HG02798 (cell line): ENCODE data around the gene KAZN.

Experiments
- ATAC-seq: cut with Tn5 transposase; IDR thresholded peaks from one replicate; pipeline ENCODE4 v1.9.1; 2021; ENCODE audit warnings: mild to moderate bottlenecking; ENCODE audit not compliant: unreplicated experiment, poor library complexity

KAZN gene

DNA sequence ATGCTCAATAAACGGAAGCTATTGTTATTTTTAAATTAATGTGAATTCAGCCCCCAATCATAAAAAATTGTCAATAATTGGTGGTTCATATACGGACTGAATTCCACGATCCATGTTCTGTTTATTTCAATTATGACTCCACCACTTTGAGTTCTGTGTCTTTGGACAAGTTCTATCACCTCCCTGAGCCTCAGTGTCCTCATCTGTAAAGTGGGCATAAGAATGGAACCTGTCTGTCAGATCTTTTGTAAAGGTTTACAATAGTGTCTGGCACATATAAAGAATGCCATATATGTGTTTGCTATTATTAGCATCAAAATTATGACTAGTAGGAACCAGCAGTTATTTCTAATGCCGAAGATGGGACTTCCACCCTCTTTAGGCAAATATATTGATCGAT is 183.3 kb downstream of the KAZN start:
- ATAC-seq, result no peak

DNA sequence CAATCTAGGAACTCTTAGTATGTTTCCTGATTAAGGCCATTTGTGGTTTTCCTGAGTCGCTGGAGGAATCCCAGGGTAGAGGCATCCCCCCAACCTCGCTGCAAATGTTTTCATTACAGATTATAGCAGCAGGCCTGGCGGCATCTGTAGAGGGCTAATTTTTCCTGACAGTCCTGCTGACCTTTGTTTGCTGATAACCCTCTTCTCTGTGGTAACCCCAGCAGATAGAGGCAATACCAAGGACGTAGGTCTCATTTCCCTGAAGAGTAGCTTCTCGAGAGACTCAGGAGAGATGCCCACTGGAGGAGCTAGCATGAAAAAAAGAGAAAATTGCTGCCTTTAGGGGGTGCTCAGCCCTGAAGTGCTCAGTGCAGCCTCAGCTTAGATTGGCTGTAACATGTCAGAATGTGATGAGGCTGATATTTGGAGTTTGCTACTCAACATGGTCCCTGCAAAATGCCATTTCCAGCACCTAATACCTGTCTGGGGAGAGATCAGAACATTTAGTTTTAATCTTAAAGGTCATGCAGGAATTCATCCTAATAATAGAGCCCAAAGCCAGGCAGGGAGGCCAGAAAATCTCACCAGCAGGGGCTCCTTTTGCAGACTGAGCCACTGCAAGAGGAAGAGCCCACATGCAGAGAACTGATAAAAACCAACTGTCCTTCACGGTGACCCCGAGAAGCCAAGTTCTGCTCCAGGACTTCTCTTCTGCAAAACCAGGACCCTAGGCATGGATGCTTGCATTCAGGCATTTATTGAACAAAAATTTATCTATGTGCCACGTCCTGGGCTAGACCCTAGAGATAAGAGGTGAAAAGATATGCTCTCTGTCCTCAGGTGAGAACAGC is 184.5 kb downstream of the KAZN start:
- no peak for ATAC-seq

DNA sequence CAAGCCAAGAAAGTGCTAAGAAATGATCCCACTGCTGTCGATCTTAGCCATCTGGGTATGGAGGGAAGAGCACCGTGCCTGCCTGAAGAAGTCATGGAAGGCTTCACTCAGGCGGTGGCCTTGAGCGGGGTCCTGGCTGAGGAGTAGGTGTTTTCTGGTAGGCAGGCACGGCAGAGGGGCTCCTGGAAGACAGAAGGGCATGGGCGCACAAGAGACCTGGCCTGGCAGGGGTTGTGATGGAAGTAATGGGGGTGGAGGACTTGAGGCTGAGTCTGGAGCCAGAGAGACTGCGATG is 185.1 kb downstream of the KAZN start:
- ATAC-seq, result no peak

DNA sequence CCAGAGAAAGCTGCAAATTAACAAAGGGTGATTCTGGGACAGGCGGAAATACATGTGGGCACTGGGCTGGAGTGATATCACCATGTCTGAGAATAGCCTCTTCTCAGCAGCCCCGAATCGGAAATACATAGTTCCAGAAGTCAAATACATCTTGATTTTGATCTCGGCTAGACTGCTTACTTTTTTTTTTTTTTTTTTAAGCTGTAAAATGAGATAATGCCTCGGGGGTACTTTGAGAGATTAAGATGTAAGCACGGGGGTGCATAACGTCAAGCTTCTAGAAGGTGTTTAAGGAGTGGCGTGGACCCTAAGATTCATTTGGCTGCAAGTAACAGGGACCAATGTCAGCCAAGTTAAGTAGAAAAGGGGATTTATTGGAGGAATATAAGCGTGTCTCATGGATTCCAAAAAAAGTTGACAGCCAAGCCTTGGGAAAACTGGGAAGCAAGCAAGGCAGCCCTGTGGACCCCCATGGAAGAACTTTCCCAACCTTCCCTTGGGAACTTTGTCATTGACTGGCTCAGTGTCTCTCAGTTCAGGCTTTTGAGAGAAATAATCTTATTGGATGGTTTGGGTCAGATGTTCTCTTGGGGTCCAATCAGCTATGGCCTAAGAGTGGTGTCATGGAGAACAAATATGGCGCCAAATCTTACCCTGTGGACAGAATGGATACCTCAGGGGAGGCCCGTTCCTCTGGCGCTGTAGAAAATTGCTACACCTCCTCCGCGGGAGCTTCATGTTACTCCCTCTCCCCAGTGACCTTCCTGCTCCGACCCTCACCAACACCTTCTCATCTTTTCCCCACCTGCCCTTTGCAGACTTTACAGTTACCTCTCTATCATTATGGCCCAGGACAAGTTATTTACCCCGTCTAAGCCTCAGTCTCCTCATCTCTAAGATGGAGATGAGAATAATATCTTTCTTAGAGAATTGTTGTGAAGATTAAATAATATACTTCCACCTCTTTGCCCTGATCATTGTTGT is 186.6 kb downstream of the KAZN start:
- no peak for ATAC-seq

DNA sequence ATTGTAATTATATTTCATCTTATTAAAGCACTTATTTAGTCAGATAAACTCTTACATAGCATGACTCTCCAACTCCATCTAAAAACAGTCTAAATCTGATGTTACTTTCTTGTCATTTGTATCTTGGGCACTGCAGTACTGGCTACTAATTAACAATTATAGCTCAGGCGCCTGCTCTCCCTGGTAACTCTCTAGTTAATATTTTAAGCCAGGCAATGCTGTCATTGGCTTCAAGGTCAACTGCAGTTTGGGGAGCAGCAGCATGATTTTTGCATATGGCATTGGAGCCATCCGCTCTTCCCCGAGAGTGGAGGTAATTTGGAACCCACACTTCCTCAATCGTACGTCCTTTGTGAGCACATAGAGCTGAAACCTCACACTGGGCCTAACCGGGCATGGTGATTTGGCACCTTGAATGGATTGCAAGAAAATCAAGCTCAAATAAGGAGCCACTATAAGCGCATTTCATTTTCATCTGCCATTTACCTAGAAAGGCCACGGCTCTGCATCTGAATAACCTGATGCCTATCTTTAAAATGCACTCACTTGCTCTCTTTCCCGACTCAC is 187.7 kb downstream of the KAZN start:
- ATAC-seq, result no peak

DNA sequence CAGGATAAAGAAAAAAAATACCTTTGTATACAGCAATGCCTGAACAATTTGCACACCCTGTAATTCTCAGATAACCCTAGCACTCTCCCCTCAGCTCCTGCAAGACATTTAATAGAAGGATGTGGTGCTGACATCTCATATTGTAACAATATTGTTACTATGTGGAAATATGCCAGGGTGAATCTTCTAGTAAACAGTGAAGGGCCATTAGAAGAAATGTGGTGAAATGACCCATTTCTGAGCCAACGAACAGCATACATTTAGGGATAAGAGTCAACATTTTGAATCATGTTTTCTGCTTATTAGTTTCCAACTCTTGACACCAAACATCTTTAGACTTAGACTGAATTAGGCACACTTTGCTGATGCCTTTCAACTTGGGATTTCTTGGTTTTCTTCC is 188.2 kb downstream of the KAZN start:
- ATAC-seq, result no peak

DNA sequence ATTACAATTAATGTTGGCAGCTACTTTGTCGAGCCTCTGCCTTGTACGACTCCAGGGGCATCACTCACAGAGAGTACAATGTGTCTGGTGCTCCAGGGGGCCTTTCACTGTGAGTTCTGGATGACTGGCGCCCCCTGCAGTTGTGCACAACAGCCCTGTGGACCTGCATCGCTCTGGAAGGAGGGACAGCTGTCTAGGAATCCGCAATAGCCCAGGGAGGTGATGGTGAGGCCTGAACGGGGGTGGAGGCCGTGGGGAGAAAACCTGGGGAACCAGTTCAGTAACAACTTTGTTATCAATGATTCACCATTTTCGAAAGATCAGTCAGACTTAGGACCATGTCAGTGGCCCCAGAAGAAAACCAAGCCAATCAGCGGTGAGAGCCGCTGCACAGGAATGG is 189.1 kb downstream of the KAZN start:
- no peak for ATAC-seq

DNA sequence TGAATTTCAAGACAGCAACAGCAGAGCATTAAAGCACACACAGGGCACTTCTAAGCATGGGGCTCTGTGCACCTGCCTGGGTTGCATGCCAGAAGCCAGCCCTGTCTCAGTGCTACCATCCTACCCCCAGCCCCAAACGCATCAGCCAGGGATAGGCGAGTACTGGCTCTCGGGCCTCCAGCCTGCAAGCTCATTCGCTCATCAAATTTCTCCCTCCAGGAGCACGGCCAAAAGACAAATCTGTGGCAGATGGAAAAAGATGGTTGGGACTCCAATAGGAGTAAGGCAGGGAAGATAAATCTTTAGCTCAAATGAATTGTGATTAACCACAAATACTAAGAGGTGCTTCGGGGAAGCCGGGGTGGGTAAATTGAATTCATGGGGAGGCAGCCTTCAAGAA is 189.6 kb downstream of the KAZN start:
- no peak for ATAC-seq

DNA sequence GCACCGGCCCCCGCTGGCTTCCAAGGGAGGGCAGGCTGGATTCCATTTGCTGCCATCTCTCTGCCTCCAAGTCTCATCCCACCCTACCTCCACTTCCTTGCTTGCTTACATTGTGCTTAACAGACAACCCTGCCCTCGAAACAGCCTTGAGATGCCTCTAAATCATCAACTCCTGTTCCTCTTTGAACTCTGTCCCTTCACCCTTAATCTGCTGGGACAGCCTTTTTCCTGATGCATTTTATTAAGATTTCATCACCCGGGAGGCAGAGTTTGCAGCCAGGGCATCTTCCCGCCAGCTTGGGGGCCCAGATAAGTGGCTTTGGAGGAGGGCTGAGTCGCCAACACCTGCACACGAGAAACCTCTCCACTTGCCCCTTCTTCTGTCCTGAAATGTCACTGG is 192.5 kb downstream of the KAZN start:
- no peak for ATAC-seq

DNA sequence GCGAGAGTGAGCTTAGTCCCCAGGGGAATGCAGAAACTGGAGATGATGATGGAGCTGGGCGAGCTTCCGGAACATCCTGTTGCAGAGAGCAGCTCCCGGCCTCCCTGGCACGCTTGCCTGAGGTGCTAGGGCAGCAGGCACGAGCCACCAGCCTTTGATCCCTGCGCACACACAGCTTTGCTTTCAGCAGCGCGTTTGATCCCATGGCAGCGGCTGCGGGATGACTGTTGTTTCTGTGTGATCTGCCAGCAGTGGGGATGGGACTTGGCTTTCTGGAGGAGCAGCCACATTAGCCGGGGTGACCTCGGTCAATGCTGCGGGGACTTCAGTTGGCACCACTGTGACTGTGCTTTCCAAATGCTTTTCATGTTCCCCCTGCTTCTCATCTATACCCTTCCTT is 193.2 kb downstream of the KAZN start:
- no peak for ATAC-seq

DNA sequence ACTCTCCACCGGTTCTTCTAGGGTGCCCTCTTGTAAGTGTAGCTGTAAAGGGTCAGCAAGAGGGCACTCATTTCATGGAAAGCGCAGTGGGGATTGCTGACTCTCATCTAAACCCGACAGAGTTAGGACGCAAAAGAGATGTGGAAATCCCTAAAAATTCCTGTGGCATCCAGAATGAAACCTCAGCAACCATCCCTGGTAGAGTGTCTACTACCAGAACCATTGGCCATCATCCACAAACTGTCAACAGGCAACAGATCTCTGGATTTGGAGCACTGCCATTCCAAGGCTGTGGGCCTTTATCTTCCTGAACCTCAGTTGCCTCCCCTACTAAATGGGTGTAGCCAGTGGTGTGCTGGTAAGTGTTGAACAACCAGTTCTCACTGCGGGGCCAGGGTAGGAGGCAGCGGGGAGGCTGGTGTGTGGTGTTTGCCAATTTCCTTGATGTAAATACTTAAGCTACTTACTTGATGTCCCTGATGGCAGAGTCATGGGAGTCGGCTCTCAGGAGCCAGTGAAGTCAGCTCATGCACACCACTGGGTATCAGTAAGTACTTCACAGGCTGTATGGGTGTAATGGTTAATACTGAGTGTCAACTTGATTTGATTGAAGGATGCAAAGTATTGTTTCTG is 195.8 kb downstream of the KAZN start:
- no peak for ATAC-seq

DNA sequence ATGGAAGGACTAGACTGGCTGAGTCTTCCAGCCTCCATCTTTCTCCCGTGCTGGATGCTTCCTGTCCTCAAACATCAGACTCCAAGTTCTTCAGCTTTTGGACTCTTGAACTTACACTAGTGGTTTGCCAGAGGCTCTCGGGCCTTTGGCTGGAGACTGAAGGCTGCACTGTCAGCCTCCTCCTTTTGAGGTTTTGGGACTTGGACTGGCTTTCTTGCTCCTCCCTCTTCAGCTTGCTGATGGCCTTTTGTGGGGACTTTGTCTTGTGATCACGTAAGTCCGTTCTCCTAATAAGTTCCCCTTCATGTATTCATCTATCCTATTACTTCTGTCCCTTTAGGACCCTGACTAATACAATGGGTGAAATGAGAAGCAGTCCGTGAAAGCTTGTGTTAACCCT is 196.4 kb downstream of the KAZN start:
- ATAC-seq, result no peak

DNA sequence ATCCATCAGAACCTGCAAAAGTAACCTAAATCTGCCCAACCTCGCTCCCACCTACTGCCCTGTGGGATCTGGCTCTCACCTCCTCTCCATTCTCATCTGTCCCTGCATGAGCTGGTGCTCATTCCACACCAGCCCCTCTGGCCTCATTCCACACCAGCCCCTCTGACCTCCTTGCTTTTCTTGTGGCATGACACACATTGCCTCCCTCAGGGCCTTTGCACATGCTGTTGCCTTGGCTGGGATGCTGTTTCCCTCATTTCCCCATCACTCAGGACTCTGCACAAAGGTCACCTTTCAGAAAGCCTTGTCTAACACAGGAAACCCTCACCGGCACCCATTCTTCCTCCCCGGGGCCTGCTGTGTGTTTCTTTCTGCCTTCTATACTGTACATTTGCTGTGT is 197.1 kb downstream of the KAZN start:
- no peak for ATAC-seq

DNA sequence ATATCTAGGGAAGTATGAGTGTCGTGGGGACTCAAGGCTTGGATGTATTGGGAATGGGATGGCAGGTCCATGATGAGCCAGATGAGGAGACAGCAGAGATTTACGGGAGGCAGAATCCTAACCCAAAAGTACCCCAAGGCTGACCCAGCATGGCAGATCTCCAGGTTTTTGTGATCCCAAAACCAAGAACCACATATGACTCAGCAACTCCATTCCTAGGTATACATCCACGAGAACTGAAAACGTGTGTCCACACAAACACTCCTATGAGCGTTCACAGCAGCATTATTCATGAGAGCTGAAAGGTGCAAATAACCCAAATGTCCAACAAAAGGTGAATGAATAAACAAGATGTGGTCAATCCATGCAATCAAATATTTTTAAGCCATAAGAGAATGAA is 201.5 kb downstream of the KAZN start:
- no peak for ATAC-seq

DNA sequence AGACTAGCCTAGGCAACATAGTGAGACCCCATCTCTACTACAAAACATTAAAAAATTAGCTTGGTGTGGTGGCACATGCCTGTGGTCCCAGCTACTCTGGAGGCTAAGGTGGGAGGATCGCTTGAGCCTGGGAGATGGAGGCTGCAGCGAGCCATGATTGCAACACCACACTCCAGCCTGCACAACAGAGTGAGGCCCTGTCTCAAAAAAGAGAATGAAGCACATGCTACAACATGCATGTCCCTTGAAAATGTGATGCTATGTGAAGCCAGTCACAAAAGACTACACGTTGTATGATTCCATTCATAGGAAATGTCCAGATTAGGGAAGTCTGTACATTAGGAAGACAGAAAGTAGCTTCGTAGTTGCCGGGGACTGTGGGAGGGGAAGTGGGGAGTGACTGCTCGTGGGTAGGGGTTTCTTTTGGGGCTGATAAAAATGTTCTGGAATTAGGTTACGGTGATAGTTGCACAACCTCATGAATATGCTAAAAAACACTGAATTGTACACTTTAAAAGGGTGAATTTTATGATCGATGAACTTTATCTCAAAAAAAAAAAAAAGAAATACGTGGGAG is 202.1 kb downstream of the KAZN start:
- ATAC-seq, result no peak

DNA sequence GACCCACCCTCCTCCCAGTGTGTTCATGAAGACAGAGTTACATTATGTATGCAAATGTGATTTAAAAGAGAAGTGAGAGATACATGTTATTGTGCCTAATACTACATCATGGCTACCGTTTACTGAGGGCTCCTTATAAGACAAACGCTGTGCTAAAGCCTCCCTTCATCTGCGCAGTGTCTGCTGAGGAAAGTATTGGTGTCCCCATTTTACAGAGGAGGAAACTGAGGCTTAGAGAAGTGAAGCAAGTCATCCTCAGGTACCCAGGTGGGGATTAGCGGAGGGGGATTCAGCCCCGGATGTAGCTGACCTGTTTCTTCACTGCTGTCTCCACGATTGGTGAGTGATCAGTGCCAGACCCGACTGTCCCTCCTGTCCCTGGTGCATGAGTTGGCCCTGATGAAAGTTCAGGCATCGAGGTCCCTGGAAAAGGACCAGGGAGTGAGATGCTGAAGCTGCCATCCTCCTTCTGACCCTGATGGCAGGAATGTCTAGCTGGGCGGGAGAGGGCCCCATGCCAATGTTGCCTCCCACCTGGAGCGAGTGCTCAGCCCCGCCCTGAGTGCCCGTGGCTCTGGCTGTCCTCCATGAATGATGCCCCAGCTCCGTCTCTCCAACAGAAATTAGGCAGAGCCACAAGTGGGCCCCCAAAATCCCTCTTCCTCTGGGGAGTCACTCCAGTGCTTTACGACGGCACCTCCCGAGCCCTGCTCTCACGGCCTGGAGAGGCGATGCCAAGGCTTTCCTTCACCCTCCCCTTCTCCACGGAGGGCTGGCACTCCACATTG is 204.7 kb downstream of the KAZN start:
- no peak for ATAC-seq

DNA sequence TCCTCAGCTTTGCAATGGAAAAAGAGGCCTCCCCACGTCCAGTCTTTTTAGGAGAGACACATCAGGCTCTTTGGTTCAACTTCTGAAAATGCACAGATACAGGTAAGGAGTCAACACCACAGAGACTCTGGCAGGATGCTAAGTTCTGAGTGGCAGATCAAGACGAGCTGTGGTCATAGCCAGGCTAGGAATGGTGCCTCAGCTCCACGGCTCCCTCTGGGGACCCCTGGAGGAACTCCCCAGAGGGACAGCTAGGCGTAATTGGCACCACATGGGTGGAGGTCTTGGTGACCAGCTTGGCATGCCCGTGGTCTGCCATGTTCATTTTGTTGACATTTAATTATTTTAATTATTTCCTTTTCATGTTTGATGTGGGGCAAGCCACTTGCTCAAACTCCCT is 206.1 kb downstream of the KAZN start:
- ATAC-seq, result no peak

DNA sequence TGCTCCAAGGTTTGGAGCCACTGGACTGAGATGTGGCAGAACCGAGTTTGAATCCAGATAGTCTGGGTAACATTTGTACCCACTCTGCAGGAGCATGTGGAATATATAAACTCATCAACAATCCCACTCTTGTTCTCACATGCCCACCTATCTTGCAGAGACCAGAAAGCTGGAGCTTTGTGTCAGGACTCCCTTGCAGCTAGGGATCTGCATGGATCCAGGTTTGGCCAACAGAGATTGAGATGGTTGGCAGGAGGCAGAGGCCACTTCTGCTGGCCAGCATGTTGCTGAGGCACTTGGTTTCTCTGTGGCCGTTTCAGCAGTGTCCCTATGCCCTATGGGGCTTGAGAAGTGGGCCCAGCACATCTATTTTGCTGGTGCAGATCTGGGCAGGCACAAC is 208.3 kb downstream of the KAZN start:
- ATAC-seq, result no peak

DNA sequence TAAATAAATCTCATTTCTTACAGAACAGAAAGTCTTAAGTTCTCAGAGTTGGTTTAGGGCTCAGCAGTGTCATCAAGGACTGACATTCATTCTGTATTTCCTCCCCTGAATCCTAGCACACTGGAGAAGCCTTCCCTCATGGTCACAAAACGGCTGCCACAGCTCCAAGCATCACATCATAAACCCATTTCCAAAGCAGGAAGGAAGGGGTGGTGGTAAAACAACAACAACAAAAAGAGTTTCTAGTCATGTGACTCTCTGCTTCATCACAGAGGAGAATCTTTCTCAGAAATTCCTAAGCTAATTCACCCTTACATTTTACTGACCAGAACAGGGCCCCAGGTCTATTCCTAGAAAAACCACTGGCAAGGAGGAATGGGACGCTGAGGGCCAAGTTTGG is 210.3 kb downstream of the KAZN start:
- no peak for ATAC-seq
